ENCODE data around the gene EYA2.

EYA2 gene

GRCh38 chr20:46979603-46980241 lies 85.1 kb downstream of the EYA2 start:
- no peak for DNase-seq (ENCODE audit: low spot score)

- no peak for DNase-seq (ENCODE audit: low spot score)
Measured at GRCh38 chr20:46981184-46981583, 86.5 kb downstream of the EYA2 start.

- DNase-seq (ENCODE audit: low spot score): no peak
Measured at GRCh38 chr20:46983466-46983865, 88.8 kb downstream of the EYA2 start.

- DNase-seq (ENCODE audit: low spot score): no peak
Measured at GRCh38 chr20:46984405-46984804, 89.8 kb downstream of the EYA2 start.

- no peak for DNase-seq (ENCODE audit: low spot score)
Measured at GRCh38 chr20:46985250-46985649, 90.6 kb downstream of the EYA2 start.

GRCh38 chr20:46985671-46986070 lies 91.0 kb downstream of the EYA2 start:
- DNase-seq (ENCODE audit: low spot score): no peak

GRCh38 chr20:46987001-46987400 lies 92.4 kb downstream of the EYA2 start:
- no peak for DNase-seq (ENCODE audit: low spot score)

GRCh38 chr20:46990017-46990595 lies 95.5 kb downstream of the EYA2 start:
- no peak for DNase-seq (ENCODE audit: low spot score)

GRCh38 chr20:46990596-46991104 lies 96.0 kb downstream of the EYA2 start:
- no peak for DNase-seq (ENCODE audit: low spot score)

- DNase-seq (ENCODE audit: low spot score): no peak
Measured at GRCh38 chr20:46991168-46991567, 96.5 kb downstream of the EYA2 start.

GRCh38 chr20:46991880-46992639 lies 97.4 kb downstream of the EYA2 start:
- no peak for DNase-seq (ENCODE audit: low spot score)

GRCh38 chr20:46992640-46993035 lies 98.0 kb downstream of the EYA2 start:
- no peak for DNase-seq (ENCODE audit: low spot score)

GRCh38 chr20:46993465-46994095 lies 98.9 kb downstream of the EYA2 start:
- no peak for DNase-seq (ENCODE audit: low spot score)

GRCh38 chr20:46994341-46994740 lies 99.7 kb downstream of the EYA2 start:
- no peak for DNase-seq (ENCODE audit: low spot score)

- no peak for DNase-seq (ENCODE audit: low spot score)
Measured at GRCh38 chr20:46995561-46996142, 101.0 kb downstream of the EYA2 start.

- no peak for DNase-seq (ENCODE audit: low spot score)
Measured at GRCh38 chr20:46997187-46997586, 102.5 kb downstream of the EYA2 start.

- no peak for DNase-seq (ENCODE audit: low spot score)
Measured at GRCh38 chr20:46998477-46999240, 104.0 kb downstream of the EYA2 start.

GRCh38 chr20:46999801-47000465 lies 105.3 kb downstream of the EYA2 start:
- DNase-seq (ENCODE audit: low spot score): no peak

GRCh38 chr20:47003223-47003622 lies 108.6 kb downstream of the EYA2 start:
- DNase-seq (ENCODE audit: low spot score): no peak

GRCh38 chr20:47004179-47004578 lies 109.5 kb downstream of the EYA2 start:
- no peak for DNase-seq (ENCODE audit: low spot score)
